ENCODE measurements around the gene EI24. TPM values are rescaled to one million over a fixed set of nuclear protein-coding genes. Genes with fewer than 3 reads are reported as not detected.
A peak's percentile ranks its signal among the peaks of the same experiment; 100 is the strongest.

Gene EI24
- total RNA-seq, 1 donor from 2014 or later = 129 TPM

DNA sequence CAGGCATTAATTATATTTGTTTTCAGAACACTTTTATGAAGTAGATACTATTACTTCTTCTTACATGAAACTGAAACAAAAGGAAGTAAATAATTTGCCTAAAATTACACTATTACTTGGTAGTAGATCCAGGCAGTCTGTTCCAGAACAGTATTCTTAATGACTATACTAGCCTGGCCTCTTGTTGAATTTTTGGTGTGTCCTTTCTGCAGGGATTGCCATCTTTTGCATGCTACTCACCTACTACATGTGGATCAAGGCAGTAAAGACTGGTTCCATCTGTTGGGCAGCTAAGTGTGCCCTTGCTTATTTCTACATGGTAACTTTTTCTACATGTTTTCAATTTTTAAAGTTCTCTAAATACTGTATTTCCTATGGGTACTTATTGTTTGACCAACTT is 36.1 kb downstream of the EI24 start:
- H3K4me3 ChIP-seq (ENCODE audit: low read depth, low read length) = no peak overlapping the region
- H3K27me3 ChIP-seq (ENCODE audit: control insufficient read depth, insufficient read depth, low read length) = no peaks in the 10 kb centered on the region
- peaks cover 2% of the 10 kb centered on the region for H3K36me3 ChIP-seq (ENCODE audit: control insufficient read depth, insufficient read depth, low read length)
- no peak for DNase-seq (ENCODE audit: low read depth)
- TF ChIP-seq, protein P1, sequence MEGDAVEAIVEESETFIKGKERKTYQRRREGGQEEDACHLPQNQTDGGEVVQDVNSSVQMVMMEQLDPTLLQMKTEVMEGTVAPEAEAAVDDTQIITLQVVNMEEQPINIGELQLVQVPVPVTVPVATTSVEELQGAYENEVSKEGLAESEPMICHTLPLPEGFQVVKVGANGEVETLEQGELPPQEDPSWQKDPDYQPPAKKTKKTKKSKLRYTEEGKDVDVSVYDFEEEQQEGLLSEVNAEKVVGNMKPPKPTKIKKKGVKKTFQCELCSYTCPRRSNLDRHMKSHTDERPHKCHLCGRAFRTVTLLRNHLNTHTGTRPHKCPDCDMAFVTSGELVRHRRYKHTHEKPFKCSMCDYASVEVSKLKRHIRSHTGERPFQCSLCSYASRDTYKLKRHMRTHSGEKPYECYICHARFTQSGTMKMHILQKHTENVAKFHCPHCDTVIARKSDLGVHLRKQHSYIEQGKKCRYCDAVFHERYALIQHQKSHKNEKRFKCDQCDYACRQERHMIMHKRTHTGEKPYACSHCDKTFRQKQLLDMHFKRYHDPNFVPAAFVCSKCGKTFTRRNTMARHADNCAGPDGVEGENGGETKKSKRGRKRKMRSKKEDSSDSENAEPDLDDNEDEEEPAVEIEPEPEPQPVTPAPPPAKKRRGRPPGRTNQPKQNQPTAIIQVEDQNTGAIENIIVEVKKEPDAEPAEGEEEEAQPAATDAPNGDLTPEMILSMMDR (IDR thresholded peaks at IDR 0.05; ENCODE audit: insufficient read depth, low read length, poor library complexity, severe bottlenecking) = no peak

DNA sequence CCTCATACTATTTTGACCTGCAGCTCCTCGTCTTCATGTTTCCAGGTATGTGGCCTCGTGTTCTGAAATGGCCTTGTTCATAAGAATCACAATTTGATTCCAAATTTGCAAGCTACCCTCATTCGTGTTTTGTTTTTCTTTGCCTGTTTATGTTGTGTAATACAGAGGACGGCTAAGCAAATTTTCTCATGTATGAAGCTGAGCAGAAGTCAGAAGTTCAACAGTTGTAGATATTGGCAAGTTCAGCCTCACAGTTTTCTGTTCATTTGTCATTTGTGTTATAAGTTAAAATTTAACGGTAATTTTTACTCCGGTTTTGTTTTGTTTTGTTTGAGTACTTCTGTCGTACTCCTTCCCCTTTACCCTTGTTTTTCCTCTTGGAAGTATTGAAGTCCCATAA is 40.3 kb downstream of the EI24 start:
- H3K4me3 ChIP-seq (ENCODE audit: low read depth, low read length) = no peak overlapping the region
- TF ChIP-seq, protein P1 (IDR thresholded peaks at IDR 0.05; ENCODE audit: insufficient read depth, low read length, poor library complexity, severe bottlenecking) = no peak
- no peaks in the 10 kb centered on the region for H3K27me3 ChIP-seq (ENCODE audit: control insufficient read depth, insufficient read depth, low read length)
- peaks cover 2% of the 10 kb centered on the region for H3K36me3 ChIP-seq (ENCODE audit: control insufficient read depth, insufficient read depth, low read length)
- DNase-seq (ENCODE audit: low read depth) = no peak

DNA sequence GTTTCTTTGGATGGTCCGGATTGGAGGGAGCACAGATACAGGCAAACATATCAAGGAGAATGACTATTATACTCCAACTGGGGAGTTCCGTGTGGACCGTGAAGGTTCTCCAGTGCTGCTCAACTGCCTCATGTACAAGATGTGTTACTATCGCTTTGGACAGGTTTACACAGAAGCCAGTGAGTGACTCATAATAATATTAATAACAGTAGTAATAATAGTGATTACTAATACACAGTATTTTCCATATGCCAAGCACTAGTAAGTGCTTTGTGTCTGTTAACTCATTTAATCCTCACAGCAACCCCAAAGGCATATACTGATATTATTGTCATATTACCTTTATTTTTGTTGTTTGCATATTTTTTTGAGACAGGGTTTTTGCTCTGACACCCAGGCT is 49.1 kb downstream of the EI24 start:
- H3K4me3 ChIP-seq (ENCODE audit: low read depth, low read length) = no peak overlapping the region
- H3K36me3 ChIP-seq (ENCODE audit: control insufficient read depth, insufficient read depth, low read length) = no peaks in the 10 kb centered on the region
- TF ChIP-seq, protein P1 (IDR thresholded peaks at IDR 0.05; ENCODE audit: insufficient read depth, low read length, poor library complexity, severe bottlenecking) = no peak
- no peaks in the 10 kb centered on the region for H3K27me3 ChIP-seq (ENCODE audit: control insufficient read depth, insufficient read depth, low read length)
- no peak for DNase-seq (ENCODE audit: low read depth)

DNA sequence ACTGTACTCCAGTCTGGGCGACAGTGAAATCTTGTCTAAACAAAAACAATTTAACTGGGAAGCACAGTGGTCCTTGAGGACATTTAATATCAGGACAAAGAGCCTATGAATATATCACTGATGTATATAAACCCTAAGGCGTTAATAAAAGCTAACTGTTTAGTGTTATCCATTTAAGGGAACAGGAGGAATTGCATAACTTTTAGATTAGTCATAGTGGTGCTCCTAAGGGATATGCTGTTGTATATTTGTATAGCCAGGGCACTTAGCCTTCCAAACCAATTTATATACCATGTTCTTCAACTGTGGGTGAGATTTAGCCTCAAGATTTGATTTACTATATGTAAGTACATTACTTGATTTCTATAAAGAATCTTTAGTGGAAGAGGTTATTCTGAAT is 52.7 kb downstream of the EI24 start:
- no peaks in the 10 kb centered on the region for H3K36me3 ChIP-seq (ENCODE audit: control insufficient read depth, insufficient read depth, low read length)
- H3K27me3 ChIP-seq (ENCODE audit: control insufficient read depth, insufficient read depth, low read length) = no peaks in the 10 kb centered on the region
- DNase-seq (ENCODE audit: low read depth) = no peak
- TF ChIP-seq, protein P1 (IDR thresholded peaks at IDR 0.05; ENCODE audit: insufficient read depth, low read length, poor library complexity, severe bottlenecking) = no peak
- H3K4me3 ChIP-seq (ENCODE audit: low read depth, low read length) = no peak overlapping the region

DNA sequence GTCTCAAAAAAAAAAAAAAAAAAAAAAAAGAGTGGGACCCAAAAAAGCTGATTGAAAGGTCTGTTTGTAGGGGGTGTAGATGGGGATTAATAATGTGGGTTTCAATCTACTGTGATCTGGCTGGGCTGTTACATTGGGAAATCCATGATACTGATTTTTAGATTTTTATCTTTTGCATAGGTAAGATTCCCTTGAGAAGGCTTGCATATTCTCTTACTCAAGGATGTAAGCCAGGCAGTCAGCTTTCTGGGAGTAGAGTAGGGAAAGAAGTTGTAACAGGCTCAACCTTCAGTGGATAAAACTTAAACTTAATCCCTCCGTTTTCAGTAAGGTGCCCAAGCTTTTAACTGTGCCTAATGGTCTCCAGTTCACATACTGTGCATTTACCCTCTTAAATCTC is 53.8 kb downstream of the EI24 start:
- TF ChIP-seq, protein P1 (IDR thresholded peaks at IDR 0.05; ENCODE audit: insufficient read depth, low read length, poor library complexity, severe bottlenecking) = no peak
- DNase-seq (ENCODE audit: low read depth) = no peak
- H3K4me3 ChIP-seq (ENCODE audit: low read depth, low read length) = no peak overlapping the region
- no peaks in the 10 kb centered on the region for H3K36me3 ChIP-seq (ENCODE audit: control insufficient read depth, insufficient read depth, low read length)
- H3K27me3 ChIP-seq (ENCODE audit: control insufficient read depth, insufficient read depth, low read length) = no peaks in the 10 kb centered on the region

DNA sequence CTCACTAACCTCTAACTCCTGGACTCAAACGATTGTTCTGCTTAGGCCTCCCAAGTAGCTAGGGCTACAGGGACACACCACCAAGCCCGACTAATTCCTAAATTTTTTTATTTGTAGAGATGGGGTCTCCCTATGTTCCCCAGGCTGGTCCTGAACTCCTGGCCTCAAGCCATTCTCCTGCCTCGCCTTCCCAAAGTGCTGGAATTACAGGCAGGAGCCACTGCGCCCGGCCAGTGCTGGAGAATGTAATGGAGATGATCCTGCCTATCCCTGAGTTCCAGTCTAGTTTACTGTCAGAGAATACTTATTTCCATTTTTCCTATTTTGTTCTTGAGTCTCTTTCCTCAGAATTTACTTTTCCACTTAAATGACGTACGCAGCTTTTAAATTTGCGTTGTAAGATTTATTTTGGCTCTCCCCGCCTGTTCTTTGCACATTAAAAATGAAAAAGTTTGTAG is 55.5 kb downstream of the EI24 start, which contains the start of gene CHEK1:
Gene CHEK1, plus strand, starts transcription at position 408 of the 458 bp plus-strand sequence. CDS start 1,606 bp downstream, outside the sequence.
- TF ChIP-seq, protein P1 (IDR thresholded peaks at IDR 0.05; ENCODE audit: insufficient read depth, low read length, poor library complexity, severe bottlenecking) = no peak
- no peak for DNase-seq (ENCODE audit: low read depth)
- H3K27me3 ChIP-seq (ENCODE audit: control insufficient read depth, insufficient read depth, low read length) = no peaks in the 10 kb centered on the region
- H3K36me3 ChIP-seq (ENCODE audit: control insufficient read depth, insufficient read depth, low read length) = no peaks in the 10 kb centered on the region
- peak within 1 kb of the TSS; percentile 51 for H3K4me3 ChIP-seq (ENCODE audit: low read depth, low read length)

Data from kidney epithelial cell (primary cell).